Smooth muscle cell (in vitro differentiated cells): ENCODE data around the gene HELZ. TPM values are rescaled to one million over a fixed set of nuclear protein-coding genes. Genes with fewer than 3 reads are reported as not detected.

Experiments used
- DNase-seq: peaks from one replicate; lab custom pipeline; 2025; ENCODE audit not compliant: unreplicated experiment; lab: John Stamatoyannopoulos, UW
- H2AFZ ChIP-seq: fragments of 200-600 bp; sonication (generic); 2 replicates; pipeline ENCODE4 v1.6.0; 2016; ENCODE audit warnings: antibody characterized with exemption, low read depth, mild to moderate bottlenecking
- H3F3A ChIP-seq: fragments of 200-600 bp; sonication (generic); 2 replicates; pipeline ENCODE4 v1.6.0; 2017; ENCODE audit warnings: antibody characterized with exemption, low read depth
- H3K27ac ChIP-seq: fragments of 200-600 bp; sonication (generic); 2 replicates; pipeline ENCODE4 v1.5.1; 2016; ENCODE audit warnings: low read depth, mild to moderate bottlenecking
- H3K27me3 ChIP-seq: fragments of 200-600 bp; sonication (generic); 2 replicates; pipeline ENCODE4 v1.6.1; 2016; ENCODE audit warnings: low read depth, mild to moderate bottlenecking
- H3K36me3 ChIP-seq: fragments of 200-600 bp; sonication (generic); 2 replicates; pipeline ENCODE4 v1.5.1; 2016; ENCODE audit warnings: low read depth
- H3K4me1 ChIP-seq: fragments of 200-600 bp; sonication (generic); 2 replicates; pipeline ENCODE4 v1.5.1; 2016; ENCODE audit warnings: low read depth
- H3K4me2 ChIP-seq: fragments of 200-600 bp; sonication (generic); 2 replicates; pipeline ENCODE4 v1.6.0; 2016; ENCODE audit warnings: mild to moderate bottlenecking
- H3K4me3 ChIP-seq: fragments of 200-600 bp; sonication (generic); 2 replicates; pipeline ENCODE4 v1.5.1; 2016; ENCODE audit warnings: mild to moderate bottlenecking
- H3K79me2 ChIP-seq: fragments of 200-600 bp; sonication (generic); 2 replicates; pipeline ENCODE4 v1.6.0; 2016; ENCODE audit warnings: low read depth, mild to moderate bottlenecking
- H3K9ac ChIP-seq: fragments of 200-600 bp; sonication (generic); 2 replicates; pipeline ENCODE4 v1.6.0; 2016; ENCODE audit warnings: low read depth
- H3K9me3 ChIP-seq: fragments of 200-600 bp; sonication (generic); replicated peaks from 2 replicates; pipeline ENCODE4 v1.5.1; 2016; ENCODE audit warnings: low read depth
- H4K20me1 ChIP-seq: fragments of 200-600 bp; sonication (generic); 2 replicates; pipeline ENCODE4 v1.6.0; 2016; ENCODE audit warnings: low read depth
- CTCF ChIP-seq: fragments of 200-600 bp; sonication (generic); IDR thresholded peaks from 2 replicates; pipeline ENCODE4 v1.5.1; 2017; ENCODE audit warnings: borderline replicate concordance, mild to moderate bottlenecking, antibody characterized with exemption; ENCODE audit not compliant: insufficient read depth, poor library complexity, severe bottlenecking
- WGBS: methylation state at CpG from one replicate; pipeline ENCODE4 v1.1.7; 2016; ENCODE audit warnings: low lambda C conversion rate; 5-methylcytosine and 5-hydroxymethylcytosine counted together
- polyA plus RNA-seq: library from polyadenylated mRNA; unstranded; fragments of >200 nt; fragmentation: Nextera tagmentation; extraction: Ambion mirVana; gene quantifications from 2 replicates; pipeline ENCODE4 v1.2.1, GENCODE V29; 2016
- total RNA-seq: library from RNA; depleted of rRNA; stranded (reverse); fragments of >200 nt; gene quantifications from 2 replicates; pipeline ENCODE4 v1.2.3, GENCODE V29; 2014

Gene HELZ
- total and polyA plus RNA-seq, 2 experiments from 2014 or later: 18.8 to 34.4 TPM

GRCh38 chr17:67171560-67171959 is 73.4 kb downstream of the HELZ start:
- H3K27ac ChIP-seq: no peak overlapping the region
- H2AFZ ChIP-seq: no peak overlapping the region
- no peaks in the 10 kb centered on the region for H3F3A ChIP-seq
- H3K36me3 ChIP-seq: peaks cover 7% of the 10 kb centered on the region
- peaks cover 14% of the 10 kb centered on the region for H4K20me1 ChIP-seq
- no peak for DNase-seq
- no peaks in the 10 kb centered on the region for H3K4me1 ChIP-seq
- no peak overlapping the region for H3K9ac ChIP-seq
- 98% methylated on average over 4 of the region's 4 CpGs for WGBS
- no peak for TF ChIP-seq CTCF
- H3K9me3 ChIP-seq: no peaks in the 10 kb centered on the region
- H3K27me3 ChIP-seq: no peaks in the 10 kb centered on the region
- no peaks in the 10 kb centered on the region for H3K79me2 ChIP-seq
- no peak overlapping the region for H3K4me3 ChIP-seq
- H3K4me2 ChIP-seq: no peak overlapping the region

GRCh38 chr17:67168496-67168895 is 76.5 kb downstream of the HELZ start:
- Histone ChIP-seq H3K4me3 (no peak overlapping the region), H2AFZ (no peak overlapping the region), H3K27ac (no peak overlapping the region), H3K4me1 (no peaks in the 10 kb centered on the region), H3K27me3 (no peaks in the 10 kb centered on the region), H3F3A (no peaks in the 10 kb centered on the region), H3K79me2 (no peaks in the 10 kb centered on the region), H3K36me3 (peaks cover 7% of the 10 kb centered on the region), H4K20me1 (peaks cover 14% of the 10 kb centered on the region), H3K4me2 (no peak overlapping the region), H3K9me3 (no peaks in the 10 kb centered on the region), H3K9ac (no peak overlapping the region)
- WGBS: 99% methylated on average over 4 of the region's 4 CpGs
- no peak for DNase-seq
- no peak for TF ChIP-seq CTCF

GRCh38 chr17:67165201-67165600 is 79.8 kb downstream of the HELZ start:
- no peak overlapping the region for H3K9ac ChIP-seq
- H3K79me2 ChIP-seq: no peaks in the 10 kb centered on the region
- H2AFZ ChIP-seq: no peak overlapping the region
- peaks cover 17% of the 10 kb centered on the region for H3K36me3 ChIP-seq
- no peaks in the 10 kb centered on the region for H3K27me3 ChIP-seq
- no peaks in the 10 kb centered on the region for H3F3A ChIP-seq
- no peak overlapping the region for H3K4me3 ChIP-seq
- 85% methylated on average over 6 of the region's 6 CpGs for WGBS
- H3K4me2 ChIP-seq: no peak overlapping the region
- H4K20me1 ChIP-seq: peaks cover 16% of the 10 kb centered on the region
- no peak for DNase-seq
- H3K4me1 ChIP-seq: no peaks in the 10 kb centered on the region
- no peak for TF ChIP-seq CTCF
- H3K9me3 ChIP-seq: no peaks in the 10 kb centered on the region
- no peak overlapping the region for H3K27ac ChIP-seq

GRCh38 chr17:67164302-67164701 is 80.7 kb downstream of the HELZ start:
- Histone ChIP-seq H3K36me3 (peaks cover 17% of the 10 kb centered on the region), H3K9ac (no peak overlapping the region), H2AFZ (no peak overlapping the region), H3K27me3 (no peaks in the 10 kb centered on the region), H3K4me3 (no peak overlapping the region), H4K20me1 (peaks cover 7% of the 10 kb centered on the region), H3F3A (no peaks in the 10 kb centered on the region), H3K4me1 (no peaks in the 10 kb centered on the region), H3K27ac (no peak overlapping the region), H3K4me2 (no peak overlapping the region), H3K9me3 (no peaks in the 10 kb centered on the region), H3K79me2 (no peaks in the 10 kb centered on the region)
- no peak for DNase-seq
- 82% methylated on average over 2 of the region's 2 CpGs for WGBS
- TF ChIP-seq CTCF: no peak
